GM11168 (cell line): ENCODE measurements around the gene ZNF366.
"Not testable (repeated sequence)": the region's sequence is repeated elsewhere in the genome, so short reads cannot be mapped to it uniquely, and the experiment has no call there.

Experiments
- in situ Hi-C: fragments of 300-500 bp; cut with MboI; formaldehyde crosslinking; loops from one replicate; pipeline ENCODE4 v1.12.0; 2022; ENCODE audit warnings: low sequenced_read_pairs; ENCODE audit not compliant: unreplicated experiment

ZNF366 gene

DNA sequence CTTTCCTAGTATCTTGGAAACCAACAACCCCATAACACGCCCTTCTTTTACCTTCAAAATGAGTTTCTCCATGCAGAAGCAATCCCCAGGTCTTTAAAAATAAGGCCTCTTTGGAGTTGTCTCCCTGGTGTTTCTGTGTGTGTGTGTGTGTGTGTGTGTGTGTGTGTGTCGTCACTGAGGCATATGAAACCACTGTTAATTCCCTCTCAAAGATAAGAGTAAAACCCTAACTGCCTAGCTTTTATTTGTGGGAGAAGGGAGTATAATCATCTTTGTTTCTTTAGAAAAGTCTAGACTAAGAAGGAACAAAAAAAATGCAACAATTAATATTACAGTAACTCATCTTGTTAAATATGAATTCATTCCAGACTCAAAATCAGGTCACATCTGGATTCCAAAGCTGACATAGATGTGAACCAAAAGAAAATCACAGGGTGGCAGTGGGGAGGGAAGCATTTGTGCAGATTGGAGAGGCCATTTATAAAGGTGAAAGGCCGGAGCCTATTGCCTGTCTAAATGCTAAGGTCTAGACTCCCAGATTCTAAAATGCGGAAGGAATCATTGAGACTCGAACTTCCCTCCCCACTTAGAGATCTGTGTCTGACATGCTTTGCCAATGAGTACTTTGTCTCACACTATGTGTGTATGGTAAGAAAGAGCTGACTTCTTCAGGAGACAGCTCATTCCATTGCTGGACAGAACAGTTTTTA is 91.4 kb downstream of the ZNF366 start:
- in situ Hi-C loops, result no loop called here

GRCh38 chr5:72412283-72413055 is 94.7 kb downstream of the ZNF366 start:
- in situ Hi-C loops, result no loop called here

DNA sequence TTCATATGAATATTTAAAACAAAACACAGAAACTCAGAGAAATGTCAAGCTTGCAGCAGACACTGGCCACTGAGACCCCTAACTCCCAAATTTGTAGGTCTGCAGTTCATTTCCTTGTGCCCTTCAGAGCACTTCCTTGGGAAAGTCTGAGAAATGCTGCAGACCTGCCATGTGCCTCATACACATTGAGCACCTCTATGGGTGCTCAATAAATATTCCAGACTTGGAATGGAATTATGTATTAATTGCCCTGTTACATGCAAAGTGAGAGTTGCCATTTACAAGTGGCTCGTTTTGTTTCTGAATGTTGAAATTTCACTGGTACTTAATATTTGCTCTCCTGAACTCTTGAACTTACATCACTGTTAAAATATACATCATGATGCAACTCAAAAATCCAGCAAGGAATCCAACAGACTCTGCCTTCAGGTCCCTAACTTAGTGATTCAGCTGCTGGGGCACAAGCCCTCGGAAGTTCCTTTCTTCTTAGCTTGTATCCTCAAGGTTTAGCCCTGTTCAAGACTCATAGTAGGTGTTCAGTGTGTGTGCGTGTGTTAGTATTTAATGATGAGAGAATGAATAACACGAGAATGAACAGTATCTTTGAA is 96.4 kb downstream of the ZNF366 start:
- in situ Hi-C loops, result no loop called here

- in situ Hi-C loops, result no loop called here
These were observed 98.6 kb downstream of the ZNF366 start for GRCh38 chr5:72408603-72409002.

GRCh38 chr5:72408127-72408526 is 99.1 kb downstream of the ZNF366 start:
- in situ Hi-C loops, result no loop called here

DNA sequence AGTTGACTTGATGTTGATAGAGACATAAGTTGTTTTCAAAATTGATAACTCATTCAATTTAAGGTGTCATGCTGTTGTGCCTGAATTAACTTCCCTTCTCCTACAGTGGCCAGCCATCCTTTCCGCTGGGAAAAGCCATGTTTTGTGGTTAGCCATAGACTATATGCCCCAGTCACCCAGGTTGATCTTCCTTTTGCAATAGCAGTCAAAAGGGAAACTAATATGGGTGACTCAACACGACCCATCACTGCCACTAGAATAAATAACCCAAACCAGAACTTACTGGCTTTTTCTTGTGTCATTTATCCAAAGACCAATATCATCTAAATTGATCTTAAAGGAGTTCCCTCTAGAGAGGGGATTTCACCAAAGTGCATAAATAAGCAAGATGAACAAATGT is 99.7 kb downstream of the ZNF366 start:
- in situ Hi-C loops, result no loop called here

GRCh38 chr5:72407078-72407477 is 100.1 kb downstream of the ZNF366 start:
- in situ Hi-C loops, result no loop called here

- in situ Hi-C loops, result not testable (repeated sequence)
These were observed 102.4 kb downstream of the ZNF366 start for GRCh38 chr5:72404771-72405170.

GRCh38 chr5:72402959-72403628 is 104.1 kb downstream of the ZNF366 start:
- in situ Hi-C loops, result no loop called here

- in situ Hi-C loops, result no loop called here
These were observed 104.8 kb downstream of the ZNF366 start for GRCh38 chr5:72402381-72402890.

DNA sequence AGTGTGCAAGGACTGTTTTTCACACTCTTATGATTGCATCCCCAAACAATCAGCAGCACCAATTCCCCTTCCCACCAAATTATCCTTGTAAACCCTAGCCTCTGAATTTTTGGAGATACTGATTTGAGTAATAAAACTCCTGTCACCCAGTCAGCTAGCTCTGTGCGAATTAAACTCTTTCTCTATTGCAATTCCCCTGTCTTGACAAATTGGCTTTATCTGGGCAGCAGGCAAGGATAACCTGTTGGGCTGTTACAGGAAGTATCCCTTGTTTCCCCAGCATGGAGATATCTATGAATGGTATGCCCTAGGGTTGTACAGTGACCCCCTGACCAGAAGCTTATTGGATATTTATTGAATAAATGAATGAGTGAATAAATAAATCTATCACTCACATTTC is 106.3 kb downstream of the ZNF366 start:
- in situ Hi-C loops, result no loop called here

DNA sequence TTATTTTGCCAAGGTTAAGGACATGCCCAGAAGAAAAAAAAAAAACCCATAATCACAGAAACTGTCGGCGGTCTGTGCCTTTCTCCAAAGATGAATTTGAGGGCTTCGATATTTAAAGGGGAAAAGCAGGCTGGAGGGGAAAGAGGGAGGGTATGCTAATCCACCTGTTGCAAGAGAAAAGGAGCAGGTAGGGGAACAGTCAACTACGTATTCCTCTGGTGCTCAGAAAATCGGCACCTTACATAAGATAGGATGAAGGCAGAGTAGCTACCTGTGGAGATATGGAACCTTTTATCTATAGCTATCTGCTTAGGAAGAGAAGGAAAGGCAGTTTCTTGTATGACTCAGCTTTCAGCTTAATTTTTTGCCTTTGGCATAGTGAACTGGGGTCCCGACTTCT is 109.4 kb downstream of the ZNF366 start:
- in situ Hi-C loops, result no loop called here

GRCh38 chr5:72394688-72395087 is 112.5 kb downstream of the ZNF366 start:
- in situ Hi-C loops, result no loop called here

GRCh38 chr5:72393052-72393451 is 114.2 kb downstream of the ZNF366 start:
- in situ Hi-C loops, result no loop called here
